EH (cell line): ENCODE data around the gene OGFOD1.

ENCODE experiments used
- DNase-seq: peaks from one replicate; pipeline ENCODE4 v3.0.0-alpha.2; 2015; ENCODE audit warnings: low read depth

Gene OGFOD1

DNA sequence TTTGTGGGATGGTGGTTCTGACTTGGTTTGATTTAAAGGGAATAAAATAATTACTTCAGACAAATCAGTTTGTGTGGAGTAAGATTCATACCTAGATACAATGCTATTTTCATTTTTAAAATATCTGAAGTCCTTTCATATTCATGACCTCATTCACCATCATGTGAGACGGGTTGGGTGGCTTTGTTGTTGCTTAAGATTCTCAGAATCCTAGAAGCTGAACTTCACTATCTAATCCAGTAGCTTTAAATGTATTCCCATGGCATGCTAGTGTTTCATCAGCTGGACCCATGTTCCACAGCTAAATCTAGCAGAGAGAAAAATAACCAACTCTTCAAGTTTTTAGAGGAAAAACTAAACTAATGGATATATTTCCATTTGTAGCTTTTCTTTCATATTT, 23.3 kb upstream of the OGFOD1 start:
- no peak for DNase-seq

GRCh38 chr16:56436258-56436657, 15.1 kb upstream of the OGFOD1 start:
- DNase-seq = no peak

DNA sequence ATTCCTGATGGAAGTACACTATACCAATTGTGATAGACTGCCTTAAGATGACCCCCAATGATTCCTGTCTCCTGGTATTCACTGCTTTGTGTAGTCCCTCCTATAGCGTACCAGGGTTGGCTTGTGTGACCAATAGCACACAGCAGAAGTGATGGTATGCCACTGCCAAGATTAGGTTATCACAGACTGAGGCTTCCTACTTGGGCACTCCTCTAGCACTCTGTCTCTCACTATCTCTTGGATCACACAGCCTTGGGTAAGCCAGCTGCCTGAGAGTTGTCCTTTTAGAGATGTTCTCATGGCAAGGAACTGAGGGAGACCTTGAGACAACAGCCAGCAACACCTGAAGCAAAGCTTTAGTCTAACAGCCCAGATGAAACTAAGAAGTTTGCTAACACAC, 13.3 kb upstream of the OGFOD1 start:
- DNase-seq = no peak

DNA sequence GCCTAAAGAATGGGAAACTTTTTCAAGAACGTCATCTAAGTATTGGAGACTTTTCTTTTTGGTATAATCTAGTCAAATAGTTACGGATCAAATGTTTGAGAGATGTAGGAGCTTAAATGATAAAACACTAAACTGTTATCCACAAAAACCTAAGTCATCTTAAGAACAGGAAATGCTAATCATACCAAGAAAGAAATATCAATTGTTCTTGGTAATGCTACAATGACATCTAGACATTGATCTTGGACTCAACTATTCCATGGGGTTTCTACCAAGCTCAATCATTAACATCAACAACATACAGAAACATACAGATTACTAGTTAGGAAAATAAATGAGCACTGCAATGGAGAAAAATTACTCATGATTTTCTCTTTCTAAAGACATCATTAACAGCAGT, 4.1 kb upstream of the OGFOD1 start:
- no peak for DNase-seq

- no peak for DNase-seq
Measured at GRCh38 chr16:56448005-56448404, 3.3 kb upstream of the OGFOD1 start.

- DNase-seq = peak; percentile 21
Measured at GRCh38 chr16:56450275-56450985, 924 bp upstream of the OGFOD1 start.

DNA sequence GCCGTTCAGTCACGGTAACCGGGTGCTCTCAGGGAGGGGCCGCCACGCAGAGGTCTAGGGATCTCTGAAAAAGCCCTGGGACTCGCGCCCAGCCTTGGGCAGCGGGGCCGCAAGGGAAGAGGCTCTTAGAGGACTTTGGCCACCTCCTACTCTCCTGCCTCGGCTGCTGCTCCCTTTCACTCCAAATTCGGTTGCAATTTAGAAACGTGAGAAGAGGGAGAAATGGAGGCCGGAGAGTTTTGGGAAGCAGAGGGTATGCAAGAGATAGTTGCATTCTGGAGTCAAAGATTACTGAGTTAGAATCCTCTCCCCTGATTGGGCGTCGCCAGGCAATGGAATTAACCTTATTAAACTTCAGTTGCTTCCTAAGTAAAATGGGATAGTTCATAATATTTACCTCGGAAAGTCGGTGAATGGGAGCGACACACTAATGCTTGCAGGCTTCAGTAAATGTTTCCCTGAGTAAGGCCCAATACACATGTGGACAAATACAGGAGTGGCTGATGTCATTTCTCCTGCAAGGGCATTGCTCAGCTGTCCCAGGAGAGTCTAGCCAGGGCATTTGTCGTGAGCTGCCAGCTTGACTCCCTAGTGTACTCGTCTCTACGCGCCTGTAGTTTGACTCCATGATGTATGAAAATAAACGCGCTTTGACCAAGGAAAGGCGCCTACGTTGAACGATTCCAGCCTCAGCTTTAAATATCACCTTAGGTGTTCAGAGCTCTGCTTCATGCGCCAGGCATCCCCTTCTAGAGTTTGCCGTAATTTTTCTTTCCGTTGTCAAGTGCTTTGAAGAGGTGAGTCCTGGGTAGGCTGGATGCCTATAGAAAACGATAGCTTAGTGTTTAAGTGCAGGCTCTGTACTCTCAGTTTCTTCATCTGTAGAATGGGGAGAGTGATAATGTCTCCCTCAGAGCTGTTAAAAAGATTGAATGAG, 667 bp downstream of the OGFOD1 start:
- DNase-seq = peak; percentile 58

- no peak for DNase-seq
Measured at GRCh38 chr16:56457927-56458470, 6.6 kb downstream of the OGFOD1 start.

GRCh38 chr16:56460101-56460500, 8.7 kb downstream of the OGFOD1 start:
- DNase-seq = no peak

GRCh38 chr16:56462064-56462796, 10.9 kb downstream of the OGFOD1 start:
- no peak for DNase-seq

- no peak for DNase-seq
Measured at GRCh38 chr16:56463153-56463552, 11.8 kb downstream of the OGFOD1 start.

DNA sequence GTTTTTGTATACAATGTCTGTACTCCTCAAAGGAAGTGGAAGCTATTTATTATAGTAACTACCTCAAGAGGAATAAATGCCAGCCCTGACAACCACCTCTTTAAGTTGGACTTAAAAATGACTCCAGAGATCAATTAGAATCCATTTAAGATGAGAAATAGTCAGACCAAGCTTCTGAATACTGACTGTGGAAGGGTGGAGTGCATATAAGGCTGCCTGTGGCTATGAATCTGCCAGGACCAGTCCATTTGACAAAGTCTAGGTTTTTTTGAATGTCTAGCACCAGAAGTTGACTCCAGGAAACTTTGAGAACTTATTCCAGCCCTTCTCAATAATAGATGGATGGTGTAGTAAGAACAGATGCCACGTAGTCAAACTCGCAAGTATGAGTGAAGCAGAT, 15.0 kb downstream of the OGFOD1 start:
- DNase-seq = no peak

- no peak for DNase-seq
Measured at GRCh38 chr16:56468800-56469199, 17.4 kb downstream of the OGFOD1 start.

DNA sequence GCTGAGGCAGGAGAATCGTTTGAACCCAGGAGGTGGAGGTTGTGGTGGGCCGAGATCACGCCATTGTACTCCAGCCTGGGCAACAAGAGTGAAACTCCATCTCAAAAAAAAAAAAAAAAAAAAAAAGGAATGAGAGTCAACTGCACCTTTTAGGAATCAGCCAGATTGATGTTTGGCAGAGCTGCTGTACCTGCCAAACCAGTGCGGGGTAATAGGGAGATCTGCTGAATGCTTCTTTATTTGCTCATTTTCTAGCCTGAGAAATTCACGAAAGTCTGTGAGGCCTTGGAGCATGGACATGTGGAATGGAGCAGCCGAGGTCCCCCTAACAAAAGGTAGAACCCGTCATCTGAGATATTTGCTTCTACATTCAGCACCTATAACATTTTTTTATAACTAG, 18.4 kb downstream of the OGFOD1 start:
- no peak for DNase-seq

GRCh38 chr16:56470232-56470631, 18.9 kb downstream of the OGFOD1 start:
- no peak for DNase-seq

DNA sequence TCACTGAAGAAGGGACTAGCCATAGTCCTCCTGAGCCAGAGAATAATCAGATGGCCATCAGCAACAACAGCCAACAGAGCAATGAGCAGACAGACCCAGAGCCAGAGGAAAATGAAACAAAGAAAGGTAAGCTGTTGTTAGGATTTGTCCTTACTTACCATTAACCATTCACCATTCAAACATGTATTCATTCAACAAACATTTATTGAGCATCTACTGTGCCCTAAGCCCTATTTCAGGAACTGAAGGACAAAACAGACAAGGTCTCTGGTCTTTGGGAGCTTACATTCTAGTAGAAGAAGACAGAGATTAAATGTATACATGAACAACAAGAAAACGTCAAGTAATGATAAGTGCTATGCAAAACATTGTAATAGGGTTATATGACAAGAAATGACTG, 19.3 kb downstream of the OGFOD1 start:
- no peak for DNase-seq

- no peak for DNase-seq
Measured at GRCh38 chr16:56475201-56475600, 23.8 kb downstream of the OGFOD1 start.

DNA sequence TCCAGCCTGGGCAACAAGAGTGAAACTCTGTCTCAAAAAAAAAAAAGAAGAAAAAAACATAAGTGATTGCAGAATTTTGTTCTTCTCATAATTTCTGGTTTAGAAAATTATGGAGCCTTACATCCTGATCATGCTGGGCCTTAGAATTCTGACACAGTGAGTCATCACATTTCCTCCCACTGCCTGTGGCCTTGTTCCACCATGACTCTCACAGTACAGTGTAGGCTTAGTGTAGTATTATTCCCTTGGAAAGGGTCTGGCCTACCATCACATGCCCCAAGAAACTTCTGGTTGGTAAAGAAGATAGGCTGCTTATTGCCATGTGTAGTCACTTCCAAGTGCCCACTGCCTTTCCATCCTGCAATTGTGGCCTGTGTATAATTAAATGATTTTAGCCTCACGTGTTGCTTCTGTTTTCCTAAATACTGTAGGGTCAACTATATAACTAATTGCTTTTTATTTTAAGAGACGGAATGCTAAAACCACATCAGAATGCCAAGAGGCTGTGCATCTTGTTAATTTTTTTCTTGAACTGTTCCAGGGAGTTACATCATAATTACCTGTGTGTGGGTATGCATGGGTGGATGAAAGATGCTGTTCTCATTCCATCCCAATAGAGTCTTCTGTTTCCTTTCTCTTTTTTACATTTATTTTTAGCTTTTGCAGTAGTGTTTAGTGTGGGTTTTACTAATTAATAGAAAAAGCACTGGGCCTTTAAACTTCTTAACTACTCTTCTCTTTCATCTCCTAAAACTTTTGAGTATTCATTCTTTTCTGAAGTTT, 25.9 kb downstream of the OGFOD1 start:
- DNase-seq = peak; percentile 90

- no peak for DNase-seq
Measured at GRCh38 chr16:56478281-56479049, 27.1 kb downstream of the OGFOD1 start.

DNA sequence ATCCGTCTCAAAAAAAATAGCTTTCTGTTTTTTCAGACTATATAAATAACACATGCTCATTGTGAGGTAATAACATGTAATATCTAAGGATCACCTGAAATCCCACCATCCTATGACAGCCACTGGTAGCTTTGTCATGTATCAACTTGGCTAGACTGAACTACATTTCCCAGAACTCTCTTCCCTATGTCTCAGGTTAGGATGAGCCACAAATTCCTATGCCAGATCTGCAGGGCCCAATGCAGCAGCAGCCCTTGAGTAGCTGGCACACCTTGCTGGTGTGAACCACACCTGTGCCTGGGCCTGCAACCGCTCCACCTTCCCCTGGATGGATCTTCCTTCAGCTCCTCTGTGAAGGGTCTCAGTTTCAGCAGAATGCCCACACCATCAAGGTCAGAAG, 28.1 kb downstream of the OGFOD1 start:
- no peak for DNase-seq
